ENCODE results near the gene TMED10.

Gene TMED10

DNA sequence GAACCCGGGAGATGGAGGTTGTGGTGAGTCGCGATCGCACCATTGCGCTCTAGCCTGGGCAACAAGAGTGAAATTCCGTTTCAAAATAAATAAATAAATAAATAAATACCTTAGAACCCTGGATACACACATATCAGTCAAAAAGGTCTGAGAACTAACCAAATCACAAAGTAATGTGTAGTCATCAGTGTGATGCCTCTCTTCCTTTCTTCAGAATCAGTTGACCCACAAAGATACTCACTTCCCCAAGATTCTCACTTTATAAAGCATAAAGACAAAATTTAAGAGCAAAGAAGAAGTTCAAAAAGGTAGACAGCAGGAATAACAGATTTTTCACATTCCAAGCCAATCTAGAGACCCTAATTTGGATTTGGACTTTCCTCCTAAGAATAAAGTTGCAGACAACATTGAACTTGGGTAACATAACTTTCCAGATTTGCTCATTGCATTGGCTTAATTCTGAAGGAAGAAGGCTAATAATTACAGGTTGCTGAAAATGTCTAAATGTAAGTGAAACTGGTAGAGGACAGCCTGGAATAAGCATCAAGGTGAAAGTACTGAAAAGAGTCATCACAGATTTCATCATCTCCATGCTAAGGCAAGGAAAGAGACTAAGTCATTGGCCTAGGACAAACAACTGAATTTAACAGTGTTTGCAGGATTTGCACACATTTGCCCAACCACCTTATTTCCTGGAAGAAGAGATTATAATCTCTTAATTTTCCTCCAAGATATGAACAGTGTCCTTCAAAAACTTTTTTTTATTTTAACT, 17.4 kb downstream of the TMED10 start:
- DNase-seq (ENCODE audit: extremely low read depth, insufficient read length), result peak; percentile 13
- Histone ChIP-seq H3K27me3 (replicated peaks; ENCODE audit: control insufficient read depth, insufficient read depth, low read length) (no peaks in the 10 kb centered on the region), H3K36me3 (ENCODE audit: control insufficient read depth, insufficient read depth, low read length) (no peaks in the 10 kb centered on the region; the same call in 1 of the 2 replicates), H3K4me3 (replicated peaks; ENCODE audit: low read depth, low read length) (no peak overlapping the region)
- TF ChIP-seq, protein P1, sequence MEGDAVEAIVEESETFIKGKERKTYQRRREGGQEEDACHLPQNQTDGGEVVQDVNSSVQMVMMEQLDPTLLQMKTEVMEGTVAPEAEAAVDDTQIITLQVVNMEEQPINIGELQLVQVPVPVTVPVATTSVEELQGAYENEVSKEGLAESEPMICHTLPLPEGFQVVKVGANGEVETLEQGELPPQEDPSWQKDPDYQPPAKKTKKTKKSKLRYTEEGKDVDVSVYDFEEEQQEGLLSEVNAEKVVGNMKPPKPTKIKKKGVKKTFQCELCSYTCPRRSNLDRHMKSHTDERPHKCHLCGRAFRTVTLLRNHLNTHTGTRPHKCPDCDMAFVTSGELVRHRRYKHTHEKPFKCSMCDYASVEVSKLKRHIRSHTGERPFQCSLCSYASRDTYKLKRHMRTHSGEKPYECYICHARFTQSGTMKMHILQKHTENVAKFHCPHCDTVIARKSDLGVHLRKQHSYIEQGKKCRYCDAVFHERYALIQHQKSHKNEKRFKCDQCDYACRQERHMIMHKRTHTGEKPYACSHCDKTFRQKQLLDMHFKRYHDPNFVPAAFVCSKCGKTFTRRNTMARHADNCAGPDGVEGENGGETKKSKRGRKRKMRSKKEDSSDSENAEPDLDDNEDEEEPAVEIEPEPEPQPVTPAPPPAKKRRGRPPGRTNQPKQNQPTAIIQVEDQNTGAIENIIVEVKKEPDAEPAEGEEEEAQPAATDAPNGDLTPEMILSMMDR (IDR thresholded peaks at IDR 0.05; ENCODE audit: insufficient read depth, low read length, poor library complexity, severe bottlenecking), result no peak

DNA sequence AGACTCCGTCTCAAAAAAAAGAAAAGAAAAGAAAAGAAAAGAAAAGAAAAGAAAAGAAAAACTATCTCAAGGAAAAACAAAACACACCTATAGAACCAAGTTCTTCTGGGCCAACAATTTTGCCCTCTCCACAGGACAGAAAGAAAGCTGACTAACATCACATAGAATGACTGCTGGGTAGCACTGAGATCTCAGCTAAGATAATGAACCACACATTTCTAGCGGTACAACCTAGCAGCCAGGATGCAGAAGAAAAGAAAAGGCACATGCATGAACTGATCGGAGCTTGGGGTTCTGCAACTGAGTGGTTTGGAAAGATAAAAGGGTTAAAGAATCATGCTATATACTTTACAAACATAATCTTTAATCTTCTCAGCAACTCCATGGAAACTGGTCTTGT, 19.5 kb downstream of the TMED10 start:
- DNase-seq (ENCODE audit: extremely low read depth, insufficient read length), result no peak
- no peaks in the 10 kb centered on the region for H3K27me3 ChIP-seq (replicated peaks; ENCODE audit: control insufficient read depth, insufficient read depth, low read length)
- TF ChIP-seq, protein P1 (IDR thresholded peaks at IDR 0.05; ENCODE audit: insufficient read depth, low read length, poor library complexity, severe bottlenecking), result no peak
- H3K36me3 ChIP-seq (ENCODE audit: control insufficient read depth, insufficient read depth, low read length), result no peaks in the 10 kb centered on the region; the same call in 1 of the 2 replicates
- H3K4me3 ChIP-seq (replicated peaks; ENCODE audit: low read depth, low read length), result no peak overlapping the region

DNA sequence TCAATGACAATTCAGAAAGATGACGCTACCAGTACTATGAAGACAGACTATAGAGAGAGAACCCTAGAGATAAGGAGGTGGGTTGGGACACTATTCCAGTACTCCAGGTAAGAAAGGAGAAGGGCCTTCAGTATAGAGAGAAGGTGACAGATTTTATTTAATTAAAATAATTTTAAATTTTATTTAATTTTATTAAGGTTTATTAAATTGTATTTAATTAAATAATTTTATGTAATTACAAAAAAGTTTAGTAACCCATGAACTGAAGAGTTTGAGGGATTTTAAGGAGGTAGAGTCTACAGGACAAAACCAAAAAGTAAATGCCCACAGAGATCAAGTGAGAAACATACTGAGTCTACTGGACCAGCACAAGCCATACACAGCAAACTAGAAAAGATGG, 20.3 kb downstream of the TMED10 start:
- H3K4me3 ChIP-seq (replicated peaks; ENCODE audit: low read depth, low read length), result no peak overlapping the region
- no peaks in the 10 kb centered on the region for H3K27me3 ChIP-seq (replicated peaks; ENCODE audit: control insufficient read depth, insufficient read depth, low read length)
- H3K36me3 ChIP-seq (ENCODE audit: control insufficient read depth, insufficient read depth, low read length), result no peaks in the 10 kb centered on the region; the same call in 1 of the 2 replicates
- TF ChIP-seq, protein P1 (IDR thresholded peaks at IDR 0.05; ENCODE audit: insufficient read depth, low read length, poor library complexity, severe bottlenecking), result no peak
- no peak for DNase-seq (ENCODE audit: extremely low read depth, insufficient read length)

DNA sequence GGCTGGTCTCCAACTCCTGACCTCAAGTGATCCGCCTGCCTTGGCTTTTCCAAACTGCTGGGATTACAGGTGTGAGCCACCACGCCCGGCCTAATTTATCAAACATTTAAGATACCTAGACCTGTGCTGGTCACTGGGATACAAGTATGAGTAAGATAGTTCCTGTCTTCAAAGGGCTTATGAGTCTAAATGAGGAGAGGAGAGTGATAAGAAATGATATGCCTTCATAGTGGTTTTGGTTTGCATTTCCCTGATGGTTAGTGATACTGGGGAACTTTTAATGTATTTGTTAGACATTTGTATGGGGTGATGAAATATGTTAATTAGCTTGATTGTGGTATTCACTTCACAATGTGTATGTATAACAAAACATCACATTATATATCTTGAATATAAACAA, 21.2 kb downstream of the TMED10 start:
- Histone ChIP-seq H3K4me3 (replicated peaks; ENCODE audit: low read depth, low read length) (no peak overlapping the region), H3K27me3 (replicated peaks; ENCODE audit: control insufficient read depth, insufficient read depth, low read length) (no peaks in the 10 kb centered on the region), H3K36me3 (ENCODE audit: control insufficient read depth, insufficient read depth, low read length) (peaks cover under 1% of the 10 kb centered on the region)
- DNase-seq (ENCODE audit: extremely low read depth, insufficient read length), result no peak
- TF ChIP-seq, protein P1 (IDR thresholded peaks at IDR 0.05; ENCODE audit: insufficient read depth, low read length, poor library complexity, severe bottlenecking), result no peak

DNA sequence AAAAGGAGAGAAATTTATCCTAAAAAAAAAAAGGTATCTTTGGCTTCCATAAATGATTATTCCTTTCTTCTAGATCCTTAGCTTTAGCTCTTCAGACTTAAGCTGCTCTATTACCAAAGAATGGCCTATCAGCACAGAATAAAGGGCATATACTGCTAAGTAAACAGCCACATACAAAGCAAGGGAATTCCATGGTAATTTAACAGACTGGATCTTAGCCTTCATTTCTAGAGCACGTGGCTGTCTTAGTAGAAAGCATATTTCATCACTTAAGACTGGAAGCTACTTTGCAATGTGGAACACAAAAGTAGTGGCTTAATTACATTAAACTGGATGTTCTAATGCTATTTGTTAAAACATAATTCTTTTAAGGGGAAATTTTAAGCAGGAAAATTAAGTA, 23.1 kb downstream of the TMED10 start:
- no peak for DNase-seq (ENCODE audit: extremely low read depth, insufficient read length)
- TF ChIP-seq, protein P1 (IDR thresholded peaks at IDR 0.05; ENCODE audit: insufficient read depth, low read length, poor library complexity, severe bottlenecking), result no peak
- Histone ChIP-seq H3K27me3 (replicated peaks; ENCODE audit: control insufficient read depth, insufficient read depth, low read length) (no peaks in the 10 kb centered on the region), H3K4me3 (replicated peaks; ENCODE audit: low read depth, low read length) (no peak overlapping the region), H3K36me3 (ENCODE audit: control insufficient read depth, insufficient read depth, low read length) (peaks cover 8% of the 10 kb centered on the region)

Data from GM06990 (cell line).